Esophagus squamous epithelium (tissue), 5 donors: ENCODE measurements around the gene GPRC5B. TPM values are rescaled to one million over a fixed set of nuclear protein-coding genes. Genes with fewer than 3 reads are reported as not detected.

Experiments
- DNase-seq: peaks from one replicate; lab custom pipeline; 2025; lab: John Stamatoyannopoulos, UW
- H3K27ac ChIP-seq, 4 donors: fragments of 200-600 bp; sonication (generic); one replicate each; pipeline ENCODE4 v1.5.1; 2016 to 2019; ENCODE audit warnings: mild to moderate bottlenecking in 1 of 4
- H3K27me3 ChIP-seq, 4 donors: fragments of 200-600 bp; sonication (generic); 1 replicate in 3 of 4; 2 replicates in 1 of 4; pipeline versions ENCODE4 v1.5.1 to v1.6.0; 2017 to 2021; ENCODE audit warnings: antibody characterized with exemption in 1 of 4
- H3K36me3 ChIP-seq, 3 donors: fragments of 200-600 bp; sonication (generic); one replicate each; pipeline ENCODE4 v1.5.1; 2016 to 2019
- H3K4me1 ChIP-seq, 3 donors: fragments of 200-600 bp; sonication (generic); one replicate each; pipeline ENCODE4 v1.5.1; 2017 to 2019
- H3K4me3 ChIP-seq, 4 donors: fragments of 200-600 bp; sonication (generic); 1 replicate in 3 of 4; 2 replicates in 1 of 4; pipeline ENCODE4 v1.5.1; 2016 to 2019; ENCODE audit warnings: mild to moderate bottlenecking in 2 of 4, moderate library complexity in 1 of 4
- H3K9me3 ChIP-seq, 3 donors: fragments of 200-600 bp; sonication (generic); one replicate each; pipeline ENCODE4 v1.5.1; 2016 to 2019
- CTCF ChIP-seq, 6 experiments: fragments of 450-650 bp in 4 of 6; fragments of 200-600 bp in 2 of 6; sonication (generic) in 2 of 6; IDR thresholded peaks; one replicate each; pipeline ENCODE4 v1.5.1; 2016 to 2019; ENCODE audit warnings: antibody characterized with exemption in 6 of 6, mild to moderate bottlenecking in 4 of 6, moderate library complexity in 4 of 6
- POLR2A ChIP-seq, 4 donors: fragments of 450-650 bp; IDR thresholded peaks; one replicate each; pipeline ENCODE4 v1.6.1; 2017; ENCODE audit warnings: antibody characterized with exemption in 4 of 4, mild to moderate bottlenecking in 4 of 4, moderate library complexity in 3 of 4
- WGBS, 2 donors: methylation state at CpG; one replicate each; pipeline ENCODE4 v1.1.5; 2018; 5-methylcytosine and 5-hydroxymethylcytosine counted together
- intact Hi-C: fragments of 100-400 bp; cut with DNase I; formaldehyde crosslinking; loops from one replicate; pipeline ENCODE4 v1.15.0; 2022
- total RNA-seq, 4 donors: library from RNA; depleted of rRNA; stranded (reverse); fragments of >200 nt; gene quantifications; one replicate each; pipeline ENCODE4 v1.1.0, GENCODE V29; 2016
- donor health status: DM: yes; HTN: yes; CAD: no.

GPRC5B gene
- total RNA-seq, 4 donors from 2014 or later, result 1.9 to 26.1 (median 8.4) TPM

GRCh38 chr16:19883966-19884485, 622 bp downstream of the GPRC5B start:
- DNase-seq, result no peak
- H3K27me3 ChIP-seq, result peaks cover 0 to 36% (median 0%) of the 10 kb centered on the region in 4 donors
- 0 to 10% methylated on average over 6 to 8 of the region's 24 CpGs for WGBS, 2 donors
- H3K36me3 ChIP-seq, result no peaks in the 10 kb centered on the region
- intact Hi-C loops, result no loop called here
- TF ChIP-seq CTCF (IDR thresholded peaks at IDR 0.05) (no peak), POLR2A (IDR thresholded peaks at IDR 0.05) (no peak)
- peak overlapping the region; percentile 51 to 83 (median 69) for H3K4me3 ChIP-seq
- H3K9me3 ChIP-seq, result no peaks in the 10 kb centered on the region
- peaks cover 26 to 64% (median 27%) of the 10 kb centered on the region in 3 donors for H3K4me1 ChIP-seq
- H3K27ac ChIP-seq, result peak overlapping the region; percentile 56 to 82 (median 78)

- intact Hi-C loops, result no loop called here
- Histone ChIP-seq H3K27ac (peak overlapping the region; percentile 56 to 82 (median 78)), H3K36me3 (no peaks in the 10 kb centered on the region), H3K9me3 (no peaks in the 10 kb centered on the region), H3K27me3 (peaks cover 0 to 36% (median 0%) of the 10 kb centered on the region in 4 donors), H3K4me3 (peak overlapping the region; percentile 51 to 83 (median 69)), H3K4me1 (peaks cover 26 to 70% (median 33%) of the 10 kb centered on the region in 3 donors)
- TF ChIP-seq CTCF (IDR thresholded peaks at IDR 0.05) (no peak), POLR2A (IDR thresholded peaks at IDR 0.05) (no peak)
- DNase-seq, result no peak
- 3 to 7% methylated on average over 8 to 11 of the region's 35 CpGs for WGBS, 2 donors
Observed at GRCh38 chr16:19883296-19883965, 1.2 kb downstream of the GPRC5B start.

GRCh38 chr16:19882646-19883045, 2.0 kb downstream of the GPRC5B start:
- Histone ChIP-seq H3K27ac (peak overlapping the region; percentile 56 to 82 (median 78)), H3K9me3 (no peaks in the 10 kb centered on the region), H3K27me3 (peaks cover 0 to 36% (median 0%) of the 10 kb centered on the region in 4 donors), H3K36me3 (no peaks in the 10 kb centered on the region), H3K4me3 (peak overlapping the region in 3 of 4 donors; percentile 64 to 83 (median 74)), H3K4me1 (peaks cover 26 to 70% (median 33%) of the 10 kb centered on the region in 3 donors)
- intact Hi-C loops, result no loop called here
- 54 to 73% methylated on average over 2 to 3 of the region's 3 CpGs for WGBS, 2 donors
- no peak for DNase-seq
- TF ChIP-seq POLR2A (IDR thresholded peaks at IDR 0.05) (no peak), CTCF (IDR thresholded peaks at IDR 0.05) (no peak)

GRCh38 chr16:19882186-19882585, 2.5 kb downstream of the GPRC5B start:
- Histone ChIP-seq H3K9me3 (no peaks in the 10 kb centered on the region), H3K4me1 (peaks cover 26 to 70% (median 33%) of the 10 kb centered on the region in 3 donors), H3K27me3 (peaks cover 0 to 36% (median 0%) of the 10 kb centered on the region in 4 donors), H3K4me3 (peak overlapping the region in 2 of 4 donors; percentile 74 to 83), H3K36me3 (no peaks in the 10 kb centered on the region), H3K27ac (peak overlapping the region in 3 of 4 donors; percentile 77 to 82 (median 80))
- intact Hi-C loops, result no loop called here
- no peak for DNase-seq
- WGBS, 2 donors, result 60 to 86% methylated on average over 7 to 8 of the region's 9 CpGs
- TF ChIP-seq CTCF (IDR thresholded peaks at IDR 0.05) (no peak), POLR2A (IDR thresholded peaks at IDR 0.05) (no peak)

GRCh38 chr16:19881783-19882182, 2.9 kb downstream of the GPRC5B start:
- no peaks in the 10 kb centered on the region for H3K9me3 ChIP-seq
- WGBS, 2 donors, result 57 to 69% methylated on average over 6 of the region's 6 CpGs
- H3K4me1 ChIP-seq, result peaks cover 26 to 70% (median 33%) of the 10 kb centered on the region in 3 donors
- H3K27me3 ChIP-seq, result peaks cover 0 to 36% (median 0%) of the 10 kb centered on the region in 4 donors
- DNase-seq, result no peak
- H3K27ac ChIP-seq, result peak overlapping the region in 1 of 4 donors; percentile 82
- H3K4me3 ChIP-seq, result peak overlapping the region in 2 of 4 donors; percentile 74 to 83
- H3K36me3 ChIP-seq, result no peaks in the 10 kb centered on the region
- no peak for TF ChIP-seq CTCF (IDR thresholded peaks at IDR 0.05)
- no peak for TF ChIP-seq POLR2A (IDR thresholded peaks at IDR 0.05)
- intact Hi-C loops, result no loop called here
